SW 1271 (cell line): ENCODE data around the gene KRTAP4-6.
A peak's percentile ranks its signal among the peaks of the same experiment; 100 is the strongest.
"Not testable (repeated sequence)": the region's sequence is repeated elsewhere in the genome, so short reads cannot be mapped to it uniquely, and the experiment has no call there.

Source experiments
- DNase-seq, 2 experiments: peaks; one replicate each; lab custom pipeline; 2025; lab: John Stamatoyannopoulos, UW

The KRTAP4-6 gene

DNA sequence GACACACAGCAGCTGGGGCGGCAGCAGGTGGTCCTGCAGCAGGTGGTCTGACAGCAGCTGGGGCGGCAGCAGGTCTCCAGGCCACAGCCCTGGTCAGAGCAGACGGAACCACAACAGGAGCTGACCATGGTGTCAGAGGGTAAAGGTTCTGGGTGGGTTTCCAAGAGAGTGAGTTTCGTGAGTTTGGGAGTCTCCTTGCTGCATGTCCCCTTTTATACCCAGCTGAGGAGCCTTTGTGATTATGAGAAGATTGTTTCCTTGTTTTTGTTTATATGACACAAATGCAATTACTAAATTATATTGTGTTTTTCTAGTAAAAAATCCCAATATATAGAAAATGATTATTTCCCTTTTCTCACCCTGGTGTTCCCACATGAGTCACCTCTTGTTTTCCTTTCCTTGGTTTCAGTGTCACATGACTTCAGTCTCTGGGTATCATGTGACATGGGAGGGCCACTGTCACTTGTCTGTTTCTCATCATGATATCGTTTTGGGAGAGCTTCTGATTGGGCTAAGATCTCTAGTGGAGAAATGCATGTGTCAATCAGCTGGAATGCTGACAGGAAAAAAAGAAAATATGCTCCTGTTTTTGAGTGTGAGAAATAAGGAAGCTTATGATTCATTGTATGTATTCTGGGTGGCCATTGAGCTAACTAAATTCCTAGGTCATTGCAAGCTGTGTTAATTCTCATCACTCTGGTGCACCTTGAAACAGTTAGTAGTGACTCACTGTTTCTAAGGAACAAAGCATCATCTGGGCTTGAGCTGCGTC lies at the start of gene KRTAP4-6:
Gene KRTAP4-6 (minus strand): TSS at position 185 of the 772 bp plus-strand sequence. CDS start 57 bp downstream, at position 128.
- peak; percentile 18 to 38 for DNase-seq

DNA sequence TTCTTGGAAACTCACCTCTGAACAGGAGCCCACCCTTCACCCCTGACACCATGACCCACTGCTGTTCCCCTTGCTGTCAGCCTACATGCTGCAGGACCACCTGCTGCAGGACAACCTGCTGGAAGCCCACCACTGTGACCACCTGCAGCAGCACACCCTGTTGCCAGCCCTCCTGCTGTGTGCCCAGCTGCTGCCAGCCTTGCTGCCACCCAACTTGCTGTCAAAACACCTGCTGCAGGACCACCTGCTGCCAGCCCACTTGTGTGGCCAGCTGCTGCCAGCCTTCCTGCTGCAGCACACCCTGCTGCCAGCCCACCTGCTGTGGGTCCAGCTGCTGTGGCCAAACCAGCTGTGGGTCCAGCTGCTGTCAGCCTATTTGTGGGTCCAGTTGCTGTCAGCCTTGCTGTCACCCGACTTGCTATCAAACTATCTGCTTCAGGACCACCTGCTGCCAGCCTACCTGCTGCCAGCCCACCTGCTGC lies 49.5 kb upstream of the KRTAP4-6 start, which contains the start of gene KRTAP9-1:
Gene KRTAP9-1 (plus strand): TSS at position 51 of the 482 bp plus-strand sequence. CDS start 0 bp downstream, at position 51.
- DNase-seq = not testable (repeated sequence)

DNA sequence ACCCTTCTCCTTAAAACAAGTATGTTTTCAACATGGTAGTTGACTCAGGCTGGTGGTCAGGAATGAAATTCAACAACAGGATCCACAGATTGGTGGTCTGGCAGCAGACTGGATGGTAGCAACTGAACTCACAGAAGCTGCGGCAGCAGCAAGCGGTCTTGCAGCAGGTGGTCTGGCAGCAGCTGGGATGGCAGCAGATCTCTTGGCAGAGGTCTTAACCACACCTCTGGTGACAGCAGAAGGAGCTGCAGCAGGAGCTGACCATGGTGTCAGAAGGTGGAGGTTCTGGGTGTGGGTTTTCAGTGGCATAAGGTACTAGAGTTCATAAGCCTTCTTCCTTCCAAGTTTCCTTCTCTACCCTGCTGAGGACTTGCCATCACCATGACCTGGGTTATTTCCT lies 46.5 kb upstream of the KRTAP4-6 start:
- no peak for DNase-seq

DNA sequence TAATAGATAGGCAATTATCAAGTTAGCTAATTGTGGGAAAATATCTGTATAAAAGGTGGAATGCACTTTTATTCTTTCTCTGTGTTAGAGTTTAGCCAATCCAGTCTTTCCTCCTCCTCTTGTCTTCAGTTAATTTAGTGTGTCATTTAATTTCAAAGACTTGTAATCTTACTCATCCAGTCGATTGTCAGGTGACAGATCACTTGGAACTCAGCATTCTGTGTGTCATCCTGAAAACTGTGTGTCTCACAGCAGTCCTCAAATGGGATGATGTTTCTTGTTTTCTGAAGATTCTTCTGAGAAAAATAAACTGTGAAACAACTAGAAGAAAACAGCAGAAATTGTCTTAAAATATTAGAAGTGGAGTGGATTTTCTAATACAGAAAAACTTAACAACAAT lies 44.7 kb upstream of the KRTAP4-6 start:
- DNase-seq = no peak

- DNase-seq = no peak
Observed at GRCh38 chr17:41184480-41184961, 44.2 kb upstream of the KRTAP4-6 start, which contains the start of gene KRTAP4-1. Gene KRTAP4-1 (minus strand): TSS chr17:41184911. CDS start chr17:41184854, 57 bp downstream.

DNA sequence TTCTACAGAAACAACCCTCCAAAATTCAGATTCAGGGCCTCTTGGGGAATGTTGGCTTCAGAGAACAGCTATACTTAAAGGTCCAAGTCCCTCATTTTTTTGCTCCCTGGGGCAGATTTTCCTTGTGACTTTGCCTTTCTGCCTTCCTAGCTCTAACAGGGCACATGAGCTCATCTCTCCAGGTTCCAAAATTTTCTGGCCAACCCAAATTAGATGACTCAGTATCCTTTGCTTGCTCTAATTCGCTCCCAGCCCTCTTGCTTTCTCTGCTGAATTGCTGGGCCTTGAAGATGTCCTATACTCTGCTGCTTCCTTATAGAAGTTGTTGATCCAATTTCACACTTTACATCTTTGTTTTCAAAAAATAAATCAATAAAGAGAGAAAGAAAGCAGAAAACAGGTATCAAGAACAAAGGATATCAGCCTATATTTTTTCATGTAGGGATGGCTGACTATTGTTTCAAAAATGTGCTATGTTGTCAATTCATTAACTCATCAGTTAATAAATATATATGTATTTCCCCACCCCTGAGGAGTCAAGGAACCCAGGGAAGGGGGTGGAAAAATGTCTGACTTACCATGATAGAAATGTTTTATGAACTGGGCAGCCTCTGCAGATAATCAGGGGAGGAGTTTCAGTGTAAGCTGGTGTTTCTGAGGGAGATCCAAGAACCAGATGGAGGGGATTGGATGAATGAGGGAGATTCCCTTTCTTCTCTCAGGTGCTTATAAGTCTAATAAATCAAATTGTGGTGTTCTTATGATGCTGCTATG lies 38.7 kb upstream of the KRTAP4-6 start:
- no peak for DNase-seq

DNA sequence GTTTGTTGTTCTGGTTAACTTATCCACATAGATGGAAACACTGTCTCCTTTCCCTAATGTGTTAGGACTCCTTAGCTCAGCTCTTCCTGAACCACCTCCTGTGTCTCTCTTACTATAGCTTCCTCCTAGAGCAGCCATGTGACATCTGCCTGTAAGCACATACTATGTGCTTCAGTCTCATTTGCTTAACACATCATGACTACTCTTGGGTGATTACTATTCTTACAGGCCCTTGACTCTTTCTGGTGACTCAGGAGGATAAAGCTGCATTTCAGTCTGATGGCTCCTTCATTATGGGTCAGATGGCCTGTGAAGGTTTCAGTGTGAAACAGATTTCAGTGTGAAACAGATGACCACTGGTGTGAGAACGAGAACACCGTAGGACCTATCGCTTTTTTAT lies 38.0 kb upstream of the KRTAP4-6 start:
- DNase-seq = no peak

DNA sequence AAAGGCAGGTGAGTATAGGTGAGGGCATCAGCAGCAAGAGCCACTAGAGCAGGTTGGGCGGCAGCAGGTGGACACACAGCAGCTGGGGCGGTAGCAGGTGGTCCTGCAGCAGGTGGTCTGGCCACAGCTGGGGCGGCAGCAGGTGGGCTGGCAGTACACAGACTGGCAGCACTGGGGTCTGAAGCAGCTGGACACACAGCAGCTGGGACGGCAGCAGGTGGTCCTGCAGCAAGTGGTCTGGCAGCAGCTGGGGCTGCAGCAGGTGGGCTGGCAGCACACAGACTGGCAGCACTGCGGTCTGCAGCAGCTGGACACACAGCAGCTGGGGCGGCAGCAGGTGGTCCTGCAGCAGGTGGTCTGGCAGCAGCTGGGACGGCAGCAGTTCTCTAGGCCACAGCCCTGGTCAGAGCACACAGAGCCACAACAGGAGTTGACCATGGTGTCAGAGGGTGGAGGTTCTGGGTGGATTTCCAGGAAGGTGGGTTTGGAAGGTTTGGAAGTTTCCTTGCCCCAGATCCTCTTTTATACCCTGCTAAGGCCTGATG lies 37.5 kb upstream of the KRTAP4-6 start, which contains the start of gene KRTAP4-2:
Gene KRTAP4-2 (minus strand): TSS at position 495 of the 545 bp plus-strand sequence. CDS start 57 bp downstream, at position 438.
- DNase-seq = no peak

- no peak for DNase-seq
Observed at GRCh38 chr17:41176744-41177387, 36.5 kb upstream of the KRTAP4-6 start.

DNA sequence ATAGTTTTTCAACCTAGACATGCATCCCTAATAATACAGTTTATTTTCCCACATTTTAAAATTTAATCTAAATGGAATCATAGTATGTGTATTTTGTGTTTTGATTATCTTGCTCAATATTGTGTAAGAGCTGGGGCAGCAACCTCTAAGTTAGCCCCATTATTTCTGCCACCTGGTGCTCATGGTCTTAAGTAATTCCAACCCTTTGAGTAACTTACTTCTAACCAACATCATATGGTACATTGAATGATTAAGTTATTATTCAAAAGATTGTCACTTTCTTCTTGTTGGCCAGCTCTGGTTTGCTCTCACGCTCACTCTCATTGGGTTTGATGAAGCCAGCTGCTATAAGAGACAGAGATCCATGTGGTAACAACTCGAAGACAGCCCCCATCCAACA lies 31.5 kb upstream of the KRTAP4-6 start:
- no peak for DNase-seq

DNA sequence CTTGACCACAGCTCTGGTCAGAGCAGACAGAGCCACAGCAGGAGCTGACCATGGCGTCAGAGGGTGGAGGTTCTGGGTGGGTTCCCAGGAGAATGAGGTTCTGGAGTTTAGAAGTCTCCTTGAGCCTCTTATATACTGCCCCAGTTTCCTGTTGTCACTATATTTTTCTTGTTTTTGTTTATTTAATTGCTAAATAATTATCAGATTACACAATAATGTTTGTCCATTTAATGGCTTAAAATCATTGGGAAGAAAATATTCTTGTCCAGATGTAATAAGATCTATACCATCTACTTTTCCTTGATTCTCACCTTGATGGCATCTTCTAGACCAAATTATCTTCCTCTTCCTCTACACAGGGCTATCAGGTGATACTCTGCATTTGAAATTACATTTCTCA lies 27.8 kb upstream of the KRTAP4-6 start, which contains the start of gene KRTAP4-3:
Gene KRTAP4-3 (minus strand): TSS at position 101 of the 400 bp plus-strand sequence. CDS start 49 bp downstream, at position 52.
- DNase-seq = no peak

DNA sequence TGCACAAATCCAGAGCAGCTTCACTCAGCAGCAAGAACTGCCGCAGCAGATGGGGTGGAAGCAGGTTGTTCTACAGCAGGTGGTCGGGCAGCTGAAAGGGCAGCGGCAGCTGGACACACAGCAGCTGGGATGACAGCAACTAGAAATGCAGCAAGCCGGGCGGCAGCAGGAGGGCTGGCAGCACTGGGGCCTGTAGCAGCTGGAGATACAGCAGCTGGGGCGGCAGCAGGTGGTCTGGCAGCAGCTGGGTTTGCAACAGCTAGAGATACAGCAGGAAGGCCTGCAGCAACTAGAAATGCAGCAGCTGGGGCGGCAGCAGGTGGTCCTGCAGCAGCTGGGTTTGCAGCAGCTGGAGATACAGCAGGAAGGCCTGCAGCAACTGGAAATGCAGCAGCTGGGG lies 27.2 kb upstream of the KRTAP4-6 start:
- DNase-seq = no peak

- no peak for DNase-seq
Observed at GRCh38 chr17:41163828-41164227, 23.5 kb upstream of the KRTAP4-6 start.

DNA sequence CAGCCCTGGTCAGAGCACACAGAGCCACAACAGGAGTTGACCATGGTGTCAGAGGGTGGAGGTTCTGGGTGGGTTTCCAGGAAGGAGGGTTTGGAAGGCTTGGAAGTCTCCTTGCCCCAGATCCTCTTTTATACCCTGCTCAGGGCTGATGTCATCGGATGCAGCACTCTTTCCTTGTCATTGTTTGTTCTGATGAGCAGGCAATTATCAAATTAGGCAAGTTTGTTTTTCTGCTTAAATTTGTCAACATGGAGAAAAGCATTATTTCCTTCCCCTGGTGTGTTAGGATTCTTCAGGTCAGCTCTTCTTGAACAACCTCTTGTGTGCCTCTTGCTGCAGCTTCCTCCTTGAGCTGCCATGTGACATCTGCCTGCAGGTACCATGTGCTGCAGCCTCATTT lies 20.3 kb upstream of the KRTAP4-6 start, which contains the start of gene KRTAP4-4:
Gene KRTAP4-4 (minus strand): TSS at position 101 of the 400 bp plus-strand sequence. CDS start 57 bp downstream, at position 44.
- DNase-seq = no peak

DNA sequence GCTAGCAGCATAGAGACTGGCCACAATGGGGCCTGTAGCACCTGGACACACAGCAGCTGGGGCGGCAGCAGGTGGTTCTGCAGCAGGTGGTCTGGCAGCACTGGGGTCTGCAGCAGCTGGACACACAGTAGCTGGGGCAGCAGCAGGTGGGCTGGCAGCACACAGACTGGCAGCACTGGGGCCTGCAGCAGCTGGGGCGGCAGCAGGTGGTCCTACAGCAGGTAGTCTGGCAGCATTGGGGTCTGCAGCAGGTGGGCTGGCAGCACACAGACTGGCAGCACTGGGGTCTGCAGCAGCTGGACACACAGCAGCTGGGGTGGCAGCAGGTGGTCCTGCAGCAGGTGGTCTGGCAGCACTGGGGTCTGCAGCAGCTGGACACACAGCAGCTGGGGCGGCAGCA lies 19.8 kb upstream of the KRTAP4-6 start:
- DNase-seq = not testable (repeated sequence)

DNA sequence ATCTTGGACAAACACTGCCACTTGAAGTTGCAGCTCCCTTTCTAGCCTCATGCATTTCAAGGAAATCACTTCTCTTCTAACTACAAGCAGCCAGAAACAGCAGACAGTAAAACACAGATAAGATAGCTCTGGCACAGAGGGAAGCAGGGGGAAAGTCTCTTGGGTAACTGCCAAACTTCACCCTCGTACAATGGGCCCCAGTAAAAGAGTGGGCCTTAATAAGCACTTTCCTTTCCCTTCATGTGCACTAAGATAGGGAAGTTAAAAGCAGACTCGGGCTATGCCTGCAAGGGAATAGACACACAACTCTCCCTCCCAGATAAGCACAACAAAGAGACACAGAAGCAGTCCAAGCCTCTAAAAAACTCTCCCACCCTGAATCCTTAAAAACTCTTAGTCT lies 13.5 kb upstream of the KRTAP4-6 start:
- DNase-seq = no peak

DNA sequence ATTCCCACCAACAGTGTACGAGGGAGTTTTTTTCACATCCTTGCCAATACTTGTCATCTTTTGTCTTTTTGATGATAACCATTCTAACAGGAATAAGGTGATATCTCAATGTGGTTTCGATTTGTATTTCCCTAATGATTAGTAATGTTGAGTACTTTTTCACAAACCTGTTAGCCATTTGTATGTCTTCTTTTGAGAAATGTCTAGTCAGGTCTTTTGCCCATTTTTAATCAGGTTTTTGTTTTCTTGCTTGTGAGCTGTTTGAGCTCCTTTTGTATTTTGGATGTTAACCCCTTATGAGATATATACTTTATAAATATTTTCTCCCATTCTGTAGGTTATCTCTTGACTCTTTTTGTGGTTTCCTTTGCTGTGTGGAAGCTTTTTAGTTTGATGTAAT lies 11.2 kb upstream of the KRTAP4-6 start:
- DNase-seq = no peak

GRCh38 chr17:41150026-41150425 lies 9.7 kb upstream of the KRTAP4-6 start:
- no peak for DNase-seq

GRCh38 chr17:41149652-41149985 lies 9.3 kb upstream of the KRTAP4-6 start, which contains the start of gene KRTAP4-5:
Gene KRTAP4-5 (minus strand): TSS chr17:41149825. CDS start chr17:41149767, 58 bp downstream.
- no peak for DNase-seq

DNA sequence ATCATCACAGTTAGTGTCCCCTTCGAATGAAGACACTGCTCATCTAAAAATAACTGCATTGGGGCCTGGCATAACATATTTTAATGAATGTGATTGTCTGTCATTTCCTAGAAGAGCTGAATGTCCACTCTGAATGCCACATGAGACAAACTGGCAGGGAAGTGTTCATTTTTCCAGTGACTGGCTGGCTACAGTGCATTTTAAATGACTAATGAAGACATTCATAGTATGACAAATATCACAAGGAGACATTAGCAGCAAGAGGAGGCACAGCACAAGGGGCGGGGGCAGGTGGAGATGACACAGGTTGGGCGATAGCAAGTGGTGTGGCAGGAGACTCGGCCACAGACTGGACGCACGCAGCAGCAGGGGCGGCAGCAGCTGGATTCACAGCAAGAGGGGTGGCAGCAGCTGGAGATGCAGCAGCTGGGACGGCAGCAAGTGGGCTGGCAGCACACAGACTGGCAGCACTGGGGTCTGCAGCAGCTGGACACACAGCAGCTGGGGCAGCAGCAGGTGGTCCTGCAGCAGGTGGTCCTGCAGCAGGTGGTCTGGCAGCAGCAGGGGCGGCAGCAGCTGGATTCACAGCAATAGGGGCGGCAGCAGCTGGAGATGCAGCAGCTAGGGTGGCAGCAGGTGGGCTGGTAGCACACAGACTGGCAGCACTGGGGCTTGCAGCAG lies 8.8 kb upstream of the KRTAP4-6 start:
- DNase-seq = not testable (repeated sequence)
